Mucosa of descending colon (tissue), 3 donors: ENCODE measurements around the gene MAP2K6. TPM values are rescaled to one million over a fixed set of nuclear protein-coding genes. Genes with fewer than 3 reads are reported as not detected.

ENCODE experiments used
- ATAC-seq: fragments of 200-7000 bp; cut with Tn5 transposase; one replicate; pipeline ENCODE4 v1.9.1; 2020; ENCODE audit warnings: mild to moderate bottlenecking, moderate library complexity
- DNase-seq, 3 donors: peaks; one replicate each; pipeline ENCODE4 v3.0.0-alpha.2; 2020
- H3K36me3 ChIP-seq: fragments of 200-600 bp; one replicate; pipeline ENCODE4 v1.8.0; 2021; ENCODE audit warnings: low read depth, mild to moderate bottlenecking
- H3K4me1 ChIP-seq: fragments of 200-600 bp; one replicate; pipeline ENCODE4 v1.8.0; 2021; ENCODE audit warnings: low read depth, mild to moderate bottlenecking
- H3K4me3 ChIP-seq: fragments of 200-600 bp; one replicate; pipeline ENCODE4 v1.8.0; 2021; ENCODE audit warnings: mild to moderate bottlenecking
- H3K9me3 ChIP-seq: fragments of 200-600 bp; one replicate; pipeline ENCODE4 v1.8.0; 2021; ENCODE audit warnings: mild to moderate bottlenecking
- intact Hi-C, 2 donors: fragments of 100-400 bp; cut with DNase I in 1 of 2; cut with micrococcal nuclease in 1 of 2; formaldehyde crosslinking; loops; one replicate each; pipeline versions ENCODE4 v1.11.0 to v1.11.1; 2022; cut with DNase I, micrococcal nuclease
- total RNA-seq, 3 donors: library from RNA; stranded (reverse); fragmentation: NEBNext Ultra II Directional in 2 of 3; extraction: Animal tissue kit (Norgen Biotek cat#: 25700) in 2 of 3; gene quantifications; one replicate each; pipeline versions ENCODE4 v1.2.1 to v1.2.4, GENCODE V29; 2021 to 2023
- TF ChIP-seq, protein P1 (sequence below): fragments of 200-600 bp; IDR thresholded peaks from one replicate; pipeline ENCODE4 v1.8.0; 2022; ENCODE audit warnings: antibody characterized with exemption, mild to moderate bottlenecking
- donor health status: DM: no; HTN: no; CAD: no; lungs with moderate emphysema.
- donor health status: DM: no; HTN: no; CAD: no.
- donor health status: DM: no; HTN: yes; CAD: no.

Gene MAP2K6
- total RNA-seq, 3 donors from 2014 or later: 62.9 to 146 (median 117) TPM

DNA sequence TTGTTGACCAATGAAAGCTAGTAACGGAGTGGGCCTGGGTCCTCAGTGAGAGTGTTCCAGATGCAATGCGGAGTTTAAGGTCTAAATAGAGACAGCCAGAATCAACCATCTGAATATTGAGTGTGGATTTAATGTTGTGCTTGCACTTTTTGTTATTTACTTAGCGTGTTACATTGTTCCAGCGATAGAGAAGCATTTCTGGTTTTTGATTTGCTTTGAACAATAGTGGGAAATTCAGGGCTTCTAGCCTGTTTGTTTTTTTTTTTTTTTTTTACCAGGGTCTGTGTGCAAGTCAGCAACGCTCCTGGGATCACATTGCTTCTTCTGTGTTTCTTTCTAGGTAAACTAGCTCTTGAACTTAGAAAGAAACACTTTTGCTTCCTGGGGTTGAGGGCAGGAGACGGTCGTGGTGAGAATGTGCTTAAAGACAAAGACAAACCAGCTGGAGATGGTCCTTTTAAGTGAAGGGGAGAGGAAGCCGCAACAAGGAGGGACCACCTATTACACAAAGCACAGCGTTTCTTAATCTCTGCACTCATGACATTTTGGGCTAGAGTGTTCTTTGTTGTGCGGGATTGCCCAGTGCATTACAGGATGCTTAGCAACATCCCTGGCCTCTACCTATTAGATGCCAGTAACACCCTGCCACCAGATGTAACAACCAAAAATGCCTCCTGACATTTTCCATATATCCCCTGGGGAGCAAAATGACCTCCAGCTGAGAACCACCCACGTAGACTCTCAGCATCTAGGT is 119.2 kb downstream of the MAP2K6 start:
- Histone ChIP-seq H3K4me3 (no peak overlapping the region), H3K9me3 (no peaks in the 10 kb centered on the region), H3K36me3 (no peaks in the 10 kb centered on the region), H3K4me1 (no peaks in the 10 kb centered on the region)
- TF ChIP-seq, protein P1, sequence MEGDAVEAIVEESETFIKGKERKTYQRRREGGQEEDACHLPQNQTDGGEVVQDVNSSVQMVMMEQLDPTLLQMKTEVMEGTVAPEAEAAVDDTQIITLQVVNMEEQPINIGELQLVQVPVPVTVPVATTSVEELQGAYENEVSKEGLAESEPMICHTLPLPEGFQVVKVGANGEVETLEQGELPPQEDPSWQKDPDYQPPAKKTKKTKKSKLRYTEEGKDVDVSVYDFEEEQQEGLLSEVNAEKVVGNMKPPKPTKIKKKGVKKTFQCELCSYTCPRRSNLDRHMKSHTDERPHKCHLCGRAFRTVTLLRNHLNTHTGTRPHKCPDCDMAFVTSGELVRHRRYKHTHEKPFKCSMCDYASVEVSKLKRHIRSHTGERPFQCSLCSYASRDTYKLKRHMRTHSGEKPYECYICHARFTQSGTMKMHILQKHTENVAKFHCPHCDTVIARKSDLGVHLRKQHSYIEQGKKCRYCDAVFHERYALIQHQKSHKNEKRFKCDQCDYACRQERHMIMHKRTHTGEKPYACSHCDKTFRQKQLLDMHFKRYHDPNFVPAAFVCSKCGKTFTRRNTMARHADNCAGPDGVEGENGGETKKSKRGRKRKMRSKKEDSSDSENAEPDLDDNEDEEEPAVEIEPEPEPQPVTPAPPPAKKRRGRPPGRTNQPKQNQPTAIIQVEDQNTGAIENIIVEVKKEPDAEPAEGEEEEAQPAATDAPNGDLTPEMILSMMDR: no peak
- DNase-seq (no peak), ATAC-seq (no peak)
- intact Hi-C loops: no loop called here

DNA sequence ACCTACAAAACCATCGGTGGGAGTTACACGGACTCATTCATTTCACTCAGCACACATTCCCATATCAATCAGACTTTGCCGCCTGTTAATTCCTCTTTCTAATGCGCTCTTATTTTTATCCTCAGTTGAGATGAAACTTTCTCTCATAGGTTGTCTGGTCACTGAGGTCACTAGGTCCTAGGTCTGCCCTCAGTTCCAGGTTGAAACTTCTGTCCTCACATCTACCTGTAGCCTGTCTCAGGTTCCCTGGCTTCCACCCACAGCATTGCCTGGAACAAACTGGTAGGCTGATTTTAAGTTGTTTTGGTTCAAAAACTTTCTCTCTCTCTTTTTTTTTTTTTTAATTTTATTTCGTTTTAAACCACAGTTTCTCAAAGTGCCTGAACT is 119.7 kb downstream of the MAP2K6 start:
- intact Hi-C loops: no loop called here

DNA sequence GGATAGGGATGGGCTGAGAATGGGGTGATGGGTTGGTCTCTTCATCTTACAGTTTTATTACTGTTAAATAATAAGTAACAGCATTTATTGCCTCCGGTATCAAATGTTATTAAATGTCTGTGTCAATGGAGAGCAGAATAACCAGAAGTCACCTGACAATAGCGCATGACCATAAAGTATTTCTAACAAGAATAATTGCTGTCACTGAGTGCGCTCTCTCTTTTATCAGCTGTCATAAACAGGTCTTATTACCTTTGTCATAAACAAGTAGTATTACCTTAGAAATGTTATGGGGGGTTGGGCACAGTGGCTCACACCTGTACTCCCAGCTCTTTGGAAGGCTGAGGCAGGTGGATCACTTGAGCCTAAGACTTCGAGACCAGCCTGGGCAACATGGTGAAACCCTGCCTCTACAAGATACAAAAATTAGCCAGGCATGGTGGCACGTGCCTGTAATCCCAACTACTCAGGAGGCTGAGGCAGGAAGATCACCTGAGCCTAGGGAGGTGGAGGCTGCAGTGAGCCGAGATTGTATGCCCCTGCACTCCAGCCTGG is 120.6 kb downstream of the MAP2K6 start:
- ATAC-seq: peak; percentile 60
- TF ChIP-seq, protein P1: no peak
- intact Hi-C loops: no loop called here

More for the DNA sequence above, 119.7 kb downstream of the MAP2K6 start:
- no peaks in the 10 kb centered on the region for H3K9me3 ChIP-seq
- H3K4me3 ChIP-seq: no peak overlapping the region
- TF ChIP-seq, protein P1: no peak
- no peaks in the 10 kb centered on the region for H3K36me3 ChIP-seq
- DNase-seq: no peak
- ATAC-seq: no peak
- no peaks in the 10 kb centered on the region for H3K4me1 ChIP-seq

DNA sequence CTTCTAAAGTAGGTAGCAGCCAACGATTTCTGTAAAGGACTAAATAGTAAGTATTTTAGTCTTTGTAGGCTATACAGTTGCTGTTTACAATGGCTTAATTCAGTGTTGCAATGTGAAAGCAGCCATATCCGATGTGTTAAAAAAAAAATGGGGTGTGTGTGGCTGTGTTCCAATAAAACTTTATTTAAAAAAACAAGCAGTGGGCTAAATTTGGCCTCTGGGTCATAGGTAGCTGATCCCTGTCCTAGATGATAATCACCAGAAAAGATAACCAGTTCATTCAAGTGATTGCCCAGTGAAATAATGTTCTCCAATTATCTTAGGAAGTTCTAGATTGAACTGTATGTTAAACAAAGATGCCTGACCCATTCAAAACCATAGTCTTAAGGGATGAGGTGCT is 124.3 kb downstream of the MAP2K6 start:
- no peak overlapping the region for H3K4me3 ChIP-seq
- intact Hi-C loops: no loop called here
- DNase-seq (no peak), ATAC-seq (no peak)
- no peaks in the 10 kb centered on the region for H3K36me3 ChIP-seq
- TF ChIP-seq, protein P1: no peak
- no peaks in the 10 kb centered on the region for H3K4me1 ChIP-seq
- no peaks in the 10 kb centered on the region for H3K9me3 ChIP-seq

More for the DNA sequence above, 120.6 kb downstream of the MAP2K6 start:
- Histone ChIP-seq H3K36me3 (no peaks in the 10 kb centered on the region), H3K4me1 (no peaks in the 10 kb centered on the region), H3K4me3 (no peak overlapping the region), H3K9me3 (no peaks in the 10 kb centered on the region)
- DNase-seq: peak in 1 of 3 donors; percentile 39

DNA sequence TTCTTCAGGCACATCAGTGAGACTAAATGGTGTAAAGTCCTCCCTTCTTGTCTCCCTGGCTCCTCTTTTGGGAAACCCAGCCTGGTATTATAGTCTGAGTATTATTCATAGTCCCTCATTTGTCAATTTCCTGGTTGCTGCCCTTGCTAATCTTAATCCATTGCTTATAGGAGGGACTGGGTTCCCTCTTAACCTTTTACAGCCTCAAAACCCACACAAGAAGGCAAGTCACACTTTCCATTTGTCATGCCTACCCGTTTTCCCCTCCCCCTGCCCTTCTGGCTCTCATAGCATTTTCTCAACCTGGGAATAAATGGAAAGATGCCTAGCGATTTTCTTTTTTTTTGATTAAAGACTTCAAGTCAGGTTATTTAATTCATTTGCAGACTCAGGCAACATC is 124.8 kb downstream of the MAP2K6 start:
- DNase-seq (no peak), ATAC-seq (no peak)
- Histone ChIP-seq H3K4me1 (no peaks in the 10 kb centered on the region), H3K4me3 (no peak overlapping the region), H3K9me3 (no peaks in the 10 kb centered on the region), H3K36me3 (no peaks in the 10 kb centered on the region)
- intact Hi-C loops: no loop called here
- TF ChIP-seq, protein P1: no peak
